Parathyroid adenoma (tissue), 2 donors: ENCODE results near the gene MIB2.
"Not testable (repeated sequence)": the region's sequence is repeated elsewhere in the genome, so short reads cannot be mapped to it uniquely, and the experiment has no call there.

Experiments
- H2AFZ ChIP-seq: fragments of 300-600 bp; sonication (generic); one replicate; pipeline ENCODE4 v1.7.0; 2017; ENCODE audit warnings: antibody characterized with exemption, mild to moderate bottlenecking
- H3K27ac ChIP-seq: fragments of 300-600 bp; sonication (generic); one replicate; pipeline ENCODE4 v1.7.0; 2017
- H3K27me3 ChIP-seq: fragments of 300-600 bp; sonication (generic); one replicate; pipeline ENCODE4 v1.7.0; 2017; ENCODE audit warnings: low read length; ENCODE audit not compliant: control insufficient read depth, insufficient read depth
- H3K36me3 ChIP-seq: fragments of 300-600 bp; sonication (generic); one replicate; pipeline ENCODE4 v1.7.0; 2017; ENCODE audit warnings: low read length; ENCODE audit not compliant: control insufficient read depth, insufficient read depth
- H3K4me1 ChIP-seq: fragments of 300-600 bp; sonication (generic); one replicate; pipeline ENCODE4 v1.7.0; 2017; ENCODE audit warnings: control low read depth
- H3K4me2 ChIP-seq: fragments of 300-600 bp; sonication (generic); one replicate; pipeline ENCODE4 v1.7.0; 2017; ENCODE audit warnings: low read length
- H3K4me3 ChIP-seq: fragments of 300-600 bp; sonication (generic); one replicate; pipeline ENCODE4 v1.7.0; 2017; ENCODE audit warnings: low read depth, low read length
- H3K79me2 ChIP-seq: fragments of 300-600 bp; sonication (generic); one replicate; pipeline ENCODE4 v1.7.0; 2017; ENCODE audit warnings: control low read depth
- H3K9ac ChIP-seq: fragments of 300-600 bp; sonication (generic); one replicate; pipeline ENCODE4 v1.7.0; 2017; ENCODE audit warnings: mild to moderate bottlenecking
- H3K9me3 ChIP-seq: fragments of 300-600 bp; sonication (generic); one replicate; pipeline ENCODE4 v1.7.0; 2017; ENCODE audit warnings: low read length; ENCODE audit not compliant: control insufficient read depth
- TF ChIP-seq, protein P1 (sequence below): fragments of 300-600 bp; sonication (generic); IDR thresholded peaks from one replicate; pipeline ENCODE4 v1.7.0; 2017; ENCODE audit warnings: antibody characterized with exemption, mild to moderate bottlenecking
- donor health status: primary hyperparathyroidism.

MIB2 gene

GRCh38 chr1:1670866-1671265 lies 55.6 kb downstream of the MIB2 start:
- no peak overlapping the region for H3K4me2 ChIP-seq
- no peaks in the 10 kb centered on the region for H3K36me3 ChIP-seq
- no peak overlapping the region for H2AFZ ChIP-seq
- H3K79me2 ChIP-seq: no peaks in the 10 kb centered on the region
- no peaks in the 10 kb centered on the region for H3K27me3 ChIP-seq
- no peaks in the 10 kb centered on the region for H3K9me3 ChIP-seq
- no peak overlapping the region for H3K27ac ChIP-seq
- TF ChIP-seq, protein P1, sequence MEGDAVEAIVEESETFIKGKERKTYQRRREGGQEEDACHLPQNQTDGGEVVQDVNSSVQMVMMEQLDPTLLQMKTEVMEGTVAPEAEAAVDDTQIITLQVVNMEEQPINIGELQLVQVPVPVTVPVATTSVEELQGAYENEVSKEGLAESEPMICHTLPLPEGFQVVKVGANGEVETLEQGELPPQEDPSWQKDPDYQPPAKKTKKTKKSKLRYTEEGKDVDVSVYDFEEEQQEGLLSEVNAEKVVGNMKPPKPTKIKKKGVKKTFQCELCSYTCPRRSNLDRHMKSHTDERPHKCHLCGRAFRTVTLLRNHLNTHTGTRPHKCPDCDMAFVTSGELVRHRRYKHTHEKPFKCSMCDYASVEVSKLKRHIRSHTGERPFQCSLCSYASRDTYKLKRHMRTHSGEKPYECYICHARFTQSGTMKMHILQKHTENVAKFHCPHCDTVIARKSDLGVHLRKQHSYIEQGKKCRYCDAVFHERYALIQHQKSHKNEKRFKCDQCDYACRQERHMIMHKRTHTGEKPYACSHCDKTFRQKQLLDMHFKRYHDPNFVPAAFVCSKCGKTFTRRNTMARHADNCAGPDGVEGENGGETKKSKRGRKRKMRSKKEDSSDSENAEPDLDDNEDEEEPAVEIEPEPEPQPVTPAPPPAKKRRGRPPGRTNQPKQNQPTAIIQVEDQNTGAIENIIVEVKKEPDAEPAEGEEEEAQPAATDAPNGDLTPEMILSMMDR: no peak
- H3K4me1 ChIP-seq: no peaks in the 10 kb centered on the region
- H3K9ac ChIP-seq: no peak overlapping the region
- H3K4me3 ChIP-seq: no peak overlapping the region

DNA sequence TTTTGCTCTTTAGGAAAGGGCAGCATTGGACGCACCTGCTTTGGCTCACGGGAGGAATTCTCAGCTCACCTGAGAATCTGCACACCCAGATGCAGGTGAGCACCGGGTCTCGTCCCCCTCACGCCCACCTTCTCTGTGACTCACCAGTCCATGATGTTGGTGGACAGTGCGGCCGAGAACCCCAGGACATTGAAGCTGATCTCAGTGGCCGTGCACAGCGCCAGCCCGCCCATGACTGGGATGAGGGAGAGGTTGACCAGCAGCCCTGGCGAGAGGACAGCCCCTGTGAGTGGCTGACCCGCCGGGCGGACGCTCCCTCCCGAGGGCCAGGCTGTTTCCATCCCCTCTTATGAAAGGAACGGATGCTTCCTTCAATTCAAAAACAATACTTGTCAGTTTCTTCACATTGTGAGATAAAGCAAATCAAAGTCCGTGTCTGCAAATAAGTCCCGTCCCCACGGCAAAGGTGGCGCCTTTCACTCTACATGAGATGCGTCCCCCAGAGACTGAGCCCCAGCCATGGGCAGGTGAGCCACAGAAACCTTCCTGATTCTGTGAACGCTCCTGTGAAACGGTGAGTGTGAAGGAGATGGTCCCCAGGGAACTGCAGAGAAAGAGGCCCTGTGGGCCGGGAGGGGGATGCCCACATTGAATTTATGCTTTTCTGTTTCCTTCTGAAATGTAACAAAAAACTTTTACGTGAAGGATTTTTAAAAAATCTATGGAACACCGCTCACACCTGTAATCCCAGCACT lies 56.2 kb downstream of the MIB2 start:
- Histone ChIP-seq H3K4me2 (no peak overlapping the region), H2AFZ (no peak overlapping the region), H3K27ac (no peak overlapping the region), H3K36me3 (no peaks in the 10 kb centered on the region), H3K9me3 (no peaks in the 10 kb centered on the region), H3K9ac (no peak overlapping the region), H3K4me1 (no peaks in the 10 kb centered on the region), H3K27me3 (no peaks in the 10 kb centered on the region), H3K4me3 (no peak overlapping the region), H3K79me2 (no peaks in the 10 kb centered on the region)
- TF ChIP-seq, protein P1: no peak

GRCh38 chr1:1672181-1672965 lies 57.1 kb downstream of the MIB2 start:
- Histone ChIP-seq H2AFZ (no peak overlapping the region), H3K4me3 (no peak overlapping the region), H3K27me3 (no peaks in the 10 kb centered on the region), H3K27ac (no peak overlapping the region), H3K9me3 (no peaks in the 10 kb centered on the region), H3K9ac (no peak overlapping the region), H3K4me2 (no peak overlapping the region), H3K79me2 (no peaks in the 10 kb centered on the region), H3K4me1 (no peaks in the 10 kb centered on the region), H3K36me3 (no peaks in the 10 kb centered on the region)
- TF ChIP-seq, protein P1: no peak

GRCh38 chr1:1674806-1675205 lies 59.5 kb downstream of the MIB2 start:
- not testable (repeated sequence) for H3K9me3 ChIP-seq, H3K27me3 ChIP-seq, H3K27ac ChIP-seq, H2AFZ ChIP-seq, H3K79me2 ChIP-seq, H3K36me3 ChIP-seq, H3K4me1 ChIP-seq, H3K4me3 ChIP-seq, H3K4me2 ChIP-seq, H3K9ac ChIP-seq

DNA sequence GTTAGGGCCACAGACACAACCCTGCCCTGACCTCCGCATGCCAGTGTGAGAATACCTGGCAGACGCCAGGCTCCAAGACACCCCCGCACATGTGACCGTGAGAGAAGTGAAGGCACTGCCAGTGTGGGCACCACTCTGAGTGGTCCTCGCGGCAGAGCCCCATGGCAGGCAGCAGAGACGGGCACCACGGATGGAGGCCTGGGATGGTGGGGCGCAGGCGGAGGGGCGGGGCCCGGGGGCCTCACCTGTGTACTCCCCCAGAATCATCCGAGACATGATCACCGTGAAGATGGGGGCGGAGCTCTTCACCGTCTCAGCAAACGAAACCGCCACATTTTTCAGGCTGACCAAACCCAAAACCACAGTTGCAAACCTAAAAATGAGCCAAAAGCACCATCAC lies 59.9 kb downstream of the MIB2 start:
- not testable (repeated sequence) for H2AFZ ChIP-seq, H3K79me2 ChIP-seq, H3K27me3 ChIP-seq, H3K9me3 ChIP-seq, H3K4me1 ChIP-seq, H3K36me3 ChIP-seq, H3K4me3 ChIP-seq, H3K4me2 ChIP-seq, H3K9ac ChIP-seq, H3K27ac ChIP-seq

DNA sequence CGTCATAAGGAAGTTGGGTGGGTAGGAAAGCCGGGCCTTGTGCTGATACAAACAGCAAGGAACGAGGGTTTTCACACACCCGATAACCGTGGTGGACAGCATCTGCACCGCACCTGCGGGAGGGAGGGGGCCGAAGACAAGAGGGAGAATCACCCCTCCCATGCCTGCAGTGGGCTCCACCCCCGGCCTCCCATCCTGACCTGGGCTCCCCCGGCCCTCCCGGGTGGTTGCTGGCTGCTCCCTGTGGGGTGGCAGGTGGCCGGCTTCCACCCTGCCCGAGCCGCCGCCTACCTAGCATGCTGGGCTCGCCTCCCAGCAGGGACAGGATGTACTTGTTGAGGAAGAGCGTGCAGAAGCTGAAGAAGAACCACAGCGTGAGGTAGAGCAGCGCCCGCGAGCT lies 60.8 kb downstream of the MIB2 start:
- not testable (repeated sequence) for H2AFZ ChIP-seq, H3K4me1 ChIP-seq, H3K9me3 ChIP-seq, H3K4me3 ChIP-seq, H3K9ac ChIP-seq, H3K36me3 ChIP-seq, H3K27me3 ChIP-seq, H3K27ac ChIP-seq, H3K4me2 ChIP-seq
- H3K79me2 ChIP-seq: peaks cover 11% of the 10 kb centered on the region
